Transverse colon (tissue), 3 donors: Measurements from ENCODE around the gene LHX3.

ENCODE experiments used
- CTCF ChIP-seq, 5 experiments: fragments of 200-600 bp in 3 of 5; fragments of 450-650 bp in 2 of 5; sonication (generic) in 3 of 5; IDR thresholded peaks; 1 replicate in 2 of 5; 2 replicates in 3 of 5; pipeline ENCODE4 v1.5.1; 2016 to 2017; ENCODE audit warnings: antibody characterized with exemption in 5 of 5, inconsistent platforms in 3 of 5, mild to moderate bottlenecking in 2 of 5, moderate library complexity in 1 of 5
- POLR2A ChIP-seq: fragments of 450-650 bp; IDR thresholded peaks from one replicate; pipeline ENCODE4 v1.6.1; 2016; ENCODE audit warnings: antibody characterized with exemption, mild to moderate bottlenecking, moderate library complexity

DNA sequence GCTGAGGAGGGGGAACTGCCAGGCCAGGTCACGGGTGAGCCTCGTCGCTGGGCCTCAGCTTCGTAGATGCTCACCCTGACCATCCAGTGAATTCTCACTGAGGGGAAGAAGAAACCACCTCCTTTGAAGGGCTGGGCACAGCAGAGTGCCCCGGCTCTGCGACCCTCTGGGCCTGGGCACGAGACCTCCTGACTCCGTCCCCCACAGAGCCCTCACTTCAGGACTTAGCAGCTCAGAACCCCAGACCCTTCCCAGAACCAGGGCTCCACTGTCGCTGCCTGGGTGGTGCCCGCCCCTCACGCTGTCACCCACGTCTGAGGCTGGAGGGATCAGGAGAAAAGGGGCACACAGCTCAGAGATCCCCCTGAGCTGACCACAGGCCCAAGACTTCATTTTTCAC, 52.0 kb downstream of the LHX3 start:
- TF ChIP-seq CTCF (IDR thresholded peaks at IDR 0.05) (no peak), POLR2A (no peak)
